ENCODE results near the gene ARL2.

ARL2 gene

DNA sequence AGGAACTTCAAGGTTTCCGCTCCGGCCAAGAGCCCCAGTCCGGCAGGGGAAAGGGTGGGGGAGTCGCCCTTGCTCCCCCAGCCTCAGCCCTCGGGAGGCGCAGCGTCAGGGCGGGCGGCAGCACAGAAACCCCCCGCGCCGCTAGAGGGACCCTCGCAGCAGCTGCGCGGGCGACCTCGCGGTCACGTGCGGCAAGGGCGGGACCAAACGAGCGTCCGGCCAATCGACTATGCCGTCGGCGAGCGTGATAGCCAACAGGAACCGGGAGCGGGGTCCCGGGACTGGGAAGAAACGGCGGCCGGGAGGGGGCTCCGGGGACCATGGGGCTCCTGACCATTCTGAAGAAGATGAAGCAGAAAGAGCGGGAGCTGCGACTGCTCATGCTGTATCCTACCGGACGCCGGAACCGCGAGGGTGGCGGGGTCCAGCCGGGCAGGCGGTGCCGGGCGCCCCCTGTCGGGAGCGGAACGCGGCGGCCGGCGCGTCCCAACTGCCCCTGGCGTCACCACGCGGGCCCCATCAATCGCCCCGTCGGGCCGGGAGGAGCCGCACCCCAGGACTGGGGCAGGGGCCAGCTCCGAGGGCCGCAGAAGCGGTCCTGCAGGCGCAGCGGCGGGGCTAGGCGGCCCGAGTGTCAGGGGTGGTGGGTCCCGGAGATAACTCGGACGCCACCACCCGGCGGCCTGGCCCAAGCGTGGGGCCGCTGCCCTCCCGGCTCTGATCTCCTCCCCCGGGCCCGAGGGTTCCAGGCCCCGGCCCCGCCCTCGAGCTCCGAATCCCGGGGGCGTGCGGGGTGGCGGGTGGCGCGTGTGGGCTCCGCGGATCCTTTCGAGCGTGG is at the start of gene ARL2:
ARL2 (plus strand) TSS at position 273 of the 838 bp plus-strand sequence; CDS start at position 321, 48 bp downstream.
- H3K4me3 ChIP-seq (ENCODE audit: low read length) = peak within 1 kb of the TSS; percentile 84
- TF ChIP-seq, protein P1, sequence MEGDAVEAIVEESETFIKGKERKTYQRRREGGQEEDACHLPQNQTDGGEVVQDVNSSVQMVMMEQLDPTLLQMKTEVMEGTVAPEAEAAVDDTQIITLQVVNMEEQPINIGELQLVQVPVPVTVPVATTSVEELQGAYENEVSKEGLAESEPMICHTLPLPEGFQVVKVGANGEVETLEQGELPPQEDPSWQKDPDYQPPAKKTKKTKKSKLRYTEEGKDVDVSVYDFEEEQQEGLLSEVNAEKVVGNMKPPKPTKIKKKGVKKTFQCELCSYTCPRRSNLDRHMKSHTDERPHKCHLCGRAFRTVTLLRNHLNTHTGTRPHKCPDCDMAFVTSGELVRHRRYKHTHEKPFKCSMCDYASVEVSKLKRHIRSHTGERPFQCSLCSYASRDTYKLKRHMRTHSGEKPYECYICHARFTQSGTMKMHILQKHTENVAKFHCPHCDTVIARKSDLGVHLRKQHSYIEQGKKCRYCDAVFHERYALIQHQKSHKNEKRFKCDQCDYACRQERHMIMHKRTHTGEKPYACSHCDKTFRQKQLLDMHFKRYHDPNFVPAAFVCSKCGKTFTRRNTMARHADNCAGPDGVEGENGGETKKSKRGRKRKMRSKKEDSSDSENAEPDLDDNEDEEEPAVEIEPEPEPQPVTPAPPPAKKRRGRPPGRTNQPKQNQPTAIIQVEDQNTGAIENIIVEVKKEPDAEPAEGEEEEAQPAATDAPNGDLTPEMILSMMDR (IDR thresholded peaks at IDR 0.05; ENCODE audit: insufficient read depth, low read depth, low read length, missing control alignments) = peak; percentile 46
- DNase-seq (ENCODE audit: low read depth) = peak; percentile 87

DNA sequence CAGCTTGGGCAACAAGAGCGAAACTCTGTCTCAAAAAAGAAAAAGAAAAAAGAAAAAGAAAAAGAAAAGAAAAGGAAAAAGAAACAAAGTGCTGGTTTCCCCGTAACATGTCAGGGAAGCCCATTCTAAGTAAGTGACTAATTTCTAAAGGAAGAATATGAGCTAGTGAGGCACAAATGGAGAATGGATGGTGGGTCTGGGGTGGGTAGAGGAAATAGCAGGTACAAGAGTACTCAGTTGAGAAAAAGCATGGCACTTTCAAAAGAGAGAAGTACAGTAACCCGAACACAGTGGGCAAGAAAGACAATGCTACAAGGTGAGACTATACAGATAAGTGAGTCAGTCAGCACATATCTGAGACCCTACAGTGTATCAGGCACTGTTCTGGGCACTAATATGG is 46.6 kb upstream of the ARL2 start:
- no peak for DNase-seq (ENCODE audit: low read depth)
- no peak overlapping the region for H3K4me3 ChIP-seq (ENCODE audit: low read length)
- TF ChIP-seq, protein P1 (IDR thresholded peaks at IDR 0.05; ENCODE audit: insufficient read depth, low read depth, low read length, missing control alignments) = no peak

DNA sequence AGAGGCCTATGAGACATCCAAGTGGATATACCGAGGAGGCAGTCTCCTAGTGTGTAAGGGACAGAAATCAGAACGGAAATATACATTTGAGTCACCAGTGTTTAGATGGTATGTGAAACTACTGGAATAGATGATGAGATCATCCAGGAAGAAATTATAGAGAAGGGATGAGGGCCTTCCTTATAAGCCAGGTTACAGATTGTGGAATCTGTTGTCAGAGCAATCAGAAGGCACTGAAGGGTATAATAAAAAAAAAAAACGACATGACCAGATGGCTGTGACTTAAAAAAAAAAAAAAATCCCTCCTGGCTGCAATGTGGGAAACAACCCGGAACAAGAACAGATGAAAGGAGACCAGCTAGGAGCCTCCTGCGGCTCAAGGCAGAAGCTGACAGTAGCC is 44.8 kb upstream of the ARL2 start:
- no peak overlapping the region for H3K4me3 ChIP-seq (ENCODE audit: low read length)
- peak; percentile 93 for DNase-seq (ENCODE audit: low read depth)
- TF ChIP-seq, protein P1 (IDR thresholded peaks at IDR 0.05; ENCODE audit: insufficient read depth, low read depth, low read length, missing control alignments) = no peak

DNA sequence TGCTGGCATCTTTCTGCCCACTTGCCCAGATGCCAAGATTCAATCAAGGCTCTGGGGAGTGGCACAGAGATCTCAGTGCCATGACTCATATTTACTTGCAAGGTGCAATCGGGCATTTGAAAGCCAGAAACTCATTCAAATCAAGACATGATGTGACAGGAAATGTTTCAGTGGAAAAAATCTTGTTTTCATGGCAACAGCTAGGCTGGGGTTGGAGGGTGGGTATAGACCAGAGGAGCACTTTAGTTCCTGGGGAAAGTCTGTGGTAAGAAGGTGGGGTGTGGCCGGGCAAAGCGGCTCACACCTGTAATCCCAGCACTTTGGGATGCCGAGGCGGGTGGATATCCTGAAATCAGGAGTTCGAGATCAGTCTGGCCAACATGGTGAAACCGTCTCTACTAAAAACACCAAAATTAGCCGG is 43.2 kb upstream of the ARL2 start:
- TF ChIP-seq, protein P1 (IDR thresholded peaks at IDR 0.05; ENCODE audit: insufficient read depth, low read depth, low read length, missing control alignments) = no peak
- DNase-seq (ENCODE audit: low read depth) = peak; percentile 98
- H3K4me3 ChIP-seq (ENCODE audit: low read length) = no peak overlapping the region

DNA sequence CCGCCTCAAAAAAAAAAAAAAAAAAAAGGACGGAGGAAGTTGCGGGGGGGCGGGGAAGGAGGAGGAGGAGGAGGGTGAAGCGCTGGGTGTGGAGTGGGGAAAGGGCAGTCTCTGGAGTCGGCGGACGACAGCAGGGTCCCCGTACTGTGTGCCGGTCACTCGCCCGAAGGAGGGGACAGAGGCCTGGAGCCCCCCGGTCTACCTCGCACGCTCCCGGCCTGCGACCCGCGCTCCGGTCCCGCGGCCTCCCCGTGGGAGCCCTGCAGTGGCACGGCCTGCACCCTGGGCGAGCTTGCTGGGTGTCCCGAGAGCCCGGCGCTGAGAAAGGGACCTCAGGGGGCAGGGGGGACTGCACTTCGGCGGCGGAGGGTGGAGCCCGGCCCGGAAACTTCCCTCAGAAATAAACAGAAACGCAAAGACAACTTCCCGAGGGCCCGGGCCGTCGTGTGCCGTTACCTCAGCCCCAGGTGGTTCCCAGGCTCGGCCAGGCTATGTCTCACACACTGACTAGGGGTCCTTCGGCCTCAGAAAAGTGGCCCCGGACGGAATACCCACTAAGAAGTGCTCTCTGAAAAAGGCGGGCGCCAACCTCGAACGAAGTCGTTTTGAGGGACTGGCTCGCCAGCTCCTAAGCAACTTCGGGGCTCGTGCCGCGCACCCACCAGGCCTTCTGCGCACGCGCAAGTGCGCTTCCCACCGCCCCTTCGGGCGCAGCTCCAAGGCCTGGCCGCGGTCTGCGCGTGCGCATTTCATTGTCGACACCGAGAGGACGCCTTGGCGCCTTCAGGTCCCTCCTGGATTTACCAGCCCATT is 42.3 kb upstream of the ARL2 start, which contains the start of gene MAJIN:
MAJIN (minus strand) TSS at position 688 of the 813 bp plus-strand sequence. CDS start 12,703 bp downstream, outside the sequence.
- TF ChIP-seq, protein P1 (IDR thresholded peaks at IDR 0.05; ENCODE audit: insufficient read depth, low read depth, low read length, missing control alignments) = no peak
- H3K4me3 ChIP-seq (ENCODE audit: low read length) = peak within 1 kb of the TSS; percentile 24
- DNase-seq (ENCODE audit: low read depth) = peak; percentile 62

DNA sequence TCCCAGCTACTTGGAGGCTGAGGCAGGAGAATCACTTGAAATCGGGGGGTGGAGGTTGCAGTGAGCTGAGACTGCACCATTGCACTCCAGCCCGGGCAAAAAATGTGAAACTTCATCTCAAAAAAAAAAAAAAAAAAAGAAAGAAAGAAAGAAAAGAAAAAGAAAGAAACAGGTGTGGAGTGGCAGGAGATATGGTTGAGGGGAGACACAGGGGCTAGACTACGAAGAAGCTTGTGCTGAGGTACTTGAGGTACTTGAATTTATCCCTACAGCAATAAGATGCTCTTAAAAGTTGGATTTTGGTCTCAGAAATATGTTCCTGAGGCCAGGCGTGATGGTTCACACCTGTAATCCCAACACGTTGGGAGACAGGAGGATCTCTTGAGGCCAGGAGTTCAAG is 39.8 kb upstream of the ARL2 start:
- TF ChIP-seq, protein P1 (IDR thresholded peaks at IDR 0.05; ENCODE audit: insufficient read depth, low read depth, low read length, missing control alignments) = no peak
- H3K4me3 ChIP-seq (ENCODE audit: low read length) = no peak overlapping the region
- DNase-seq (ENCODE audit: low read depth) = no peak
